Right ventricle myocardium superior (tissue), 1 donor: Measurements from ENCODE around the gene BTK. TPM values are rescaled to one million over a fixed set of nuclear protein-coding genes. Genes with fewer than 3 reads are reported as not detected.
A peak's percentile ranks its signal among the peaks of the same experiment; 100 is the strongest.
"Not testable (repeated sequence)": the region's sequence is repeated elsewhere in the genome, so short reads cannot be mapped to it uniquely, and the experiment has no call there.

Experiments
- ATAC-seq: fragments of 200-7000 bp; cut with Tn5 transposase; one replicate; pipeline ENCODE4 v1.9.1; 2020; ENCODE audit warnings: mild to moderate bottlenecking; ENCODE audit not compliant: poor library complexity
- DNase-seq: peaks from one replicate; pipeline ENCODE4 v3.0.0-alpha.2; 2020
- intact Hi-C: fragments of 100-400 bp; cut with DNase I; formaldehyde crosslinking; loops from one replicate; pipeline ENCODE4 v1.11.2; 2022
- total RNA-seq: library from RNA; stranded (reverse); fragmentation: NEBNext Ultra II Directional; extraction: Animal tissue kit (Norgen Biotek cat#: 25700); gene quantifications from one replicate; pipeline ENCODE4 v1.2.1, GENCODE V29; 2021
- donor health status: DM: no; HTN: yes; CAD: no; lungs with severe emphysema.

Gene BTK
- total RNA-seq, 1 donor from 2014 or later, result 1.8 TPM

- DNase-seq, result no peak
Observed at GRCh38 chrX:101357166-101357795, 28.7 kb downstream of the BTK start.

GRCh38 chrX:101349193-101349562 lies 36.8 kb downstream of the BTK start:
- ATAC-seq, result no peak
- intact Hi-C loops, result no loop called here
- DNase-seq, result no peak

More at GRCh38 chrX:101357166-101357795, 28.7 kb downstream of the BTK start:
- intact Hi-C loops, result no loop called here
- no peak for ATAC-seq

GRCh38 chrX:101348452-101349192 lies 37.4 kb downstream of the BTK start, which contains the start of gene TIMM8A:
Gene TIMM8A (minus strand): TSS chrX:101348742. CDS start chrX:101348664, 78 bp downstream.
- intact Hi-C loops, result no loop called here
- peak; percentile 99 for ATAC-seq
- DNase-seq, result peak; percentile 87

GRCh38 chrX:101347859-101348451 lies 38.0 kb downstream of the BTK start:
- intact Hi-C loops, result no loop called here
- DNase-seq, result no peak

GRCh38 chrX:101337776-101338271 lies 48.2 kb downstream of the BTK start:
- ATAC-seq, result no peak
- intact Hi-C loops, result no loop called here

More at GRCh38 chrX:101347859-101348451, 38.0 kb downstream of the BTK start:
- ATAC-seq, result peak; percentile 22

GRCh38 chrX:101334310-101334709 lies 51.7 kb downstream of the BTK start:
- intact Hi-C loops, ATAC-seq, DNase-seq: not testable (repeated sequence)

More at GRCh38 chrX:101337776-101338271, 48.2 kb downstream of the BTK start:
- no peak for DNase-seq

GRCh38 chrX:101326600-101326999 lies 59.4 kb downstream of the BTK start:
- intact Hi-C loops, DNase-seq, ATAC-seq: not testable (repeated sequence)

- DNase-seq (no peak), ATAC-seq (no peak)
- intact Hi-C loops, result no loop called here
Observed at GRCh38 chrX:101303790-101304189, 82.2 kb downstream of the BTK start.

Other genes starting within 250 kb of the BTK start
- gene DRP2, start 166.4 kb downstream of the BTK start, total RNA-seq, result 0.05 TPM
- gene TAF7L, start 94.9 kb downstream of the BTK start, total RNA-seq, result not detected
- gene TIMM8A, start 37.4 kb downstream of the BTK start, total RNA-seq, result 20.3 TPM
- gene RPL36A, start 4.8 kb upstream of the BTK start, total RNA-seq, result 72.0 TPM
- gene GLA, start 21.7 kb upstream of the BTK start, total RNA-seq, result 9.1 TPM
- 46.9 TPM for gene HNRNPH2, start 22.0 kb upstream of the BTK start, total RNA-seq
- 4.6 TPM for gene ARMCX4, start 99.3 kb upstream of the BTK start, total RNA-seq
- 29.8 TPM for gene ARMCX1, start 164.4 kb upstream of the BTK start, total RNA-seq
- gene ARMCX6, start 231.8 kb upstream of the BTK start, total RNA-seq, result 22.3 TPM
- gene ARMCX3, start 237.0 kb upstream of the BTK start, total RNA-seq, result 53.5 TPM